SJCRH30 (cell line): Measurements from ENCODE around the gene MOB3B. TPM values are rescaled to one million over a fixed set of nuclear protein-coding genes. Genes with fewer than 3 reads are reported as not detected.

ENCODE experiments used
- DNase-seq, 2 experiments: peaks; one replicate each; pipeline ENCODE4 v3.0.0-alpha.2; 2015 to 2020
- H3K27ac ChIP-seq: fragments of 250-450 bp; sonication (Bioruptor Pico); 2 replicates; pipeline ENCODE4 v1.5.1; 2020; ENCODE audit warnings: mild to moderate bottlenecking, moderate library complexity
- H3K27me3 ChIP-seq: fragments of 250-450 bp; sonication (Bioruptor Pico); 2 replicates; pipeline ENCODE4 v1.5.1; 2020; ENCODE audit warnings: mild to moderate bottlenecking, moderate library complexity
- H3K36me3 ChIP-seq: fragments of 250-450 bp; sonication (Bioruptor Pico); 2 replicates; pipeline ENCODE4 v1.5.1; 2020; ENCODE audit warnings: mild to moderate bottlenecking, moderate library complexity
- H3K4me1 ChIP-seq: fragments of 250-450 bp; sonication (Bioruptor Pico); 2 replicates; pipeline ENCODE4 v1.5.1; 2020; ENCODE audit warnings: mild to moderate bottlenecking, moderate library complexity
- H3K4me3 ChIP-seq: fragments of 250-450 bp; sonication (Bioruptor Pico); 2 replicates; pipeline ENCODE4 v1.5.1; 2020; ENCODE audit warnings: mild to moderate bottlenecking, moderate library complexity
- H3K9me3 ChIP-seq: fragments of 250-450 bp; sonication (Bioruptor Pico); replicated peaks from 2 replicates; pipeline ENCODE4 v1.5.1; 2020; ENCODE audit warnings: mild to moderate bottlenecking, moderate library complexity
- total RNA-seq: library from RNA; depleted of rRNA; stranded (reverse); fragments of >200 nt; shearing (Covaris generic); gene quantifications from 2 replicates; pipeline ENCODE4 v1.2.3, GENCODE V29; 2014

MOB3B gene
- total RNA-seq, 1 experiment from 2014 or later: 0.34 TPM

DNA sequence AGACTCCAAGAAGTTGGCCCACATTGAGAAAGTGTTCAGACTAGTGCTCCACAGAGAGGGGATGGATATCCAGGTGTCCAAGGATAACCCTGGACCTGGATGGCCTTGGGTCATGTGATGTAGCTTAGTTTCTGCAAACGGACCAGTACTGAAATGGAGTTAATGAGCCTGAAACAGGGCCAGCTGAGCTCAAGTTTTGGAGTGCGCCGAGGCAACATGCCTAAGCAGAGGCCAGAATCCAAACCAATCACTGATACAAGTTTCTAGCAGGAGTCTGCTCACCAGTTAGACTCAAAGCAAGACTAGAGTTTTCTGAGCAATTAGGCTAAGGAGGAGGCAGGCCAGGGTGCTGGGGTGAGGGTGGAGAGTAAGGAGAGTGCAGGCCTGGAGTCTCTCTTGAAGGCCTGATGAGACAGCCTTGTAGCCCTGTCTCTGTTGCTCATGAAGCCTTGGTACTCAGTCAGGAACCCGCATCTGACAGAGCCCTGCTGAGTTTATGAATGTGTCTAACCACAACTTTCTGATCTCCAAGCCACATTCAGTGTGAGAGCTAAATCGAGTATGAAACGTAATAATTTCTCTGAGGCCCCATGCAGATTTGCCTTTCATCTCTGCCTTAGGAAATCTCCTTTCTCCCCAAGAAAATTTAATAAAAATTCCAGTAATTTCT is 163.8 kb downstream of the MOB3B start:
- Histone ChIP-seq H3K27me3 (no peaks in the 10 kb centered on the region), H3K9me3 (no peaks in the 10 kb centered on the region), H3K27ac (no peak overlapping the region), H3K4me1 (no peaks in the 10 kb centered on the region), H3K36me3 (no peaks in the 10 kb centered on the region), H3K4me3 (no peak overlapping the region)
- DNase-seq: no peak

DNA sequence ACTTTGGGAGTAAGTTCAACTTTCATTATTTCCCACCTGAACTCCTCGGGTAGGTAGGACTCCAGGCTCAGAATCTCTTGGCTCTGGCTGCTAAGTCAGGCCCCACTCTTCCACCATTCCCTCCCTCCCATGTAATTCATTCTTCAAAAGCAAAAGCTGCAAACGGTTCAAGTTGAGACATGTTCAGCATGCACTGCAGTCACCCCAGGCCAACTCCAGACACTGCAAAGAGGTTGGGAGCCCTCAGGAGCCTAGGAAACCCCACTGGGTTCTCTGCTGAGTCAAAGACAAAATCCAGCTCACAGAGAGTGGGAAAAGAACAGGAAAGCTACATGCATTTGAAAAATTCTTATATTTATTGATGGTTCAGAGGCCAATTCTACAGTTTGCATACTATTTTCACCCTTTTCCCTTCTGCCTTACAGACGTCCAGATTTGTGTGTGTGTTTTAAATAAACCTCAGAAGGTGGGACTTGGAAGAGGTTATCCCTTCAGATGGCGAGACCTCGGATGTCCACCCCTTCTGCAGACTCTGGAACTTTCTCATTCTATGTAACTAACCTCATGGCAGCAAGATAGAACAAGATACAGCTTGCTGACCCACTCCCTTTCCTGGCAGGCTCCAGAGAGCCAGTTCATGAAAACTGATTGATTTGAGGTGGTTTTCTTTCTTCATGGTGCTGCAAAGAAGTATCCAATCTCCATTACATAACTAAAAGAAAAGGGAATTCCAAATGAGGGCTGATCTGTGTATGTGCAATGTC is 167.0 kb downstream of the MOB3B start:
- no peaks in the 10 kb centered on the region for H3K27me3 ChIP-seq
- no peaks in the 10 kb centered on the region for H3K9me3 ChIP-seq
- H3K4me1 ChIP-seq: no peaks in the 10 kb centered on the region
- H3K27ac ChIP-seq: no peak overlapping the region
- no peak for DNase-seq
- no peaks in the 10 kb centered on the region for H3K36me3 ChIP-seq
- H3K4me3 ChIP-seq: no peak overlapping the region

DNA sequence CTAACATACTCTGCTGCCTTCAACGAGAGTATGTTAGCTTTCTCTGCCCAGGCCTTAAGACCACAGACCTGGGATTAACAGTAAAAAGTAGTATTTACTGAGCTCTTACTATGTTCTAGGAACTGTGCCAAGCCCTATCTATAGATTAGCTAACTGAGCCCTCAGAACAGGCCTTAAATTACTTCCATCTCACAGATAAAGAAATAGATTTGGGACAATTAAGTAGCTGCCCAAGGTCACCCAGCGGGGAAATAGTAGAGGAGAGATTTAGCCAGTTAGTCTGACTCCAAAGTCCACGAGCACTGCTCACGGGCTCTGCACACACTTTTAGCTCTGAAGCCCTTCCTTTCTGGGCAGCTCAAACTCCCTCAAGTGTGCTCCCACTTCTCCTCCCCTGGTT is 168.1 kb downstream of the MOB3B start:
- Histone ChIP-seq H3K4me3 (no peak overlapping the region), H3K36me3 (no peaks in the 10 kb centered on the region)
- no peak for DNase-seq

DNA sequence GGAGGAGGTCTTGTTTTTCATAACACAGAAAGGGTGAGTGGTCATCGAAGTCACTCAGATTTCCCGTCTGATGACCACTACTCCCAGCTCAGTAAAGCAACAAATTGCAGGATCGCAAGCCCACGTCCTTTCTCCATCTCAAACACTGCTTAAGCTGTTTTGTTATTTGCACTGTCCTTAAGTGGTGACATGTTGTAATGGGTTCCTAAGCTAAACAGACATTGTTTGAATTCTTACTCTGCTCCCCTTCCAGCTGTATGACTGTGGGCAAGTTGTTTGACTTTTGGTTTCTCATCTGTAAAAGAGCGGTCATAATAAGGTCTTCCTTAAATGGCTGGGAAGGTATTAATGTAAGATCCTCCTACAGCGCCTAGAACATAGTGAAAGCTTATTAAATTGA is 169.9 kb downstream of the MOB3B start:
- DNase-seq: no peak
- no peak overlapping the region for H3K4me3 ChIP-seq
- no peaks in the 10 kb centered on the region for H3K27me3 ChIP-seq

More for the DNA sequence above, 168.1 kb downstream of the MOB3B start:
- Histone ChIP-seq H3K9me3 (no peaks in the 10 kb centered on the region), H3K27me3 (no peaks in the 10 kb centered on the region), H3K27ac (no peak overlapping the region), H3K4me1 (no peaks in the 10 kb centered on the region)

DNA sequence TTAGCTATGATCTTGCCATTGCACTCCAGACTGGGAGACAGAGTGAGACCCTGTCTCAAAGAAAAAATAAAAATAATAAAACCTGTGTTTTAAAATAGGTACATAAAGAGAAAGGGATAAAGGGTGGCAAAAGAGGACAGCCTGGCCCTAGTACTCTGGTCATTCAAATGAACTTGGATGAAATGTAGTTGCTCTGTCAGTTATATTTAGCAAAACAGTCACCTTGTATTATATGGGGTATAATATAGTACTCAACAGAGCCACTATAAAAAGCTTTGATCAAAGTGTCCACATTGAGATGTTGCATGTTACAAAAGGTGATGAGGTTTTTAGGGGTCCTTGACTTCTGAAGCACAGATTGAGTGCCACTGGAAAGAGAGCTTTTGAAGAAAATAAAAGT is 171.6 kb downstream of the MOB3B start:
- Histone ChIP-seq H3K27ac (no peak overlapping the region), H3K27me3 (no peaks in the 10 kb centered on the region), H3K4me3 (no peak overlapping the region), H3K9me3 (no peaks in the 10 kb centered on the region), H3K4me1 (no peaks in the 10 kb centered on the region), H3K36me3 (no peaks in the 10 kb centered on the region)
- DNase-seq: no peak

More for the DNA sequence above, 169.9 kb downstream of the MOB3B start:
- H3K4me1 ChIP-seq: no peaks in the 10 kb centered on the region
- H3K9me3 ChIP-seq: no peaks in the 10 kb centered on the region
- no peak overlapping the region for H3K27ac ChIP-seq
- no peaks in the 10 kb centered on the region for H3K36me3 ChIP-seq

DNA sequence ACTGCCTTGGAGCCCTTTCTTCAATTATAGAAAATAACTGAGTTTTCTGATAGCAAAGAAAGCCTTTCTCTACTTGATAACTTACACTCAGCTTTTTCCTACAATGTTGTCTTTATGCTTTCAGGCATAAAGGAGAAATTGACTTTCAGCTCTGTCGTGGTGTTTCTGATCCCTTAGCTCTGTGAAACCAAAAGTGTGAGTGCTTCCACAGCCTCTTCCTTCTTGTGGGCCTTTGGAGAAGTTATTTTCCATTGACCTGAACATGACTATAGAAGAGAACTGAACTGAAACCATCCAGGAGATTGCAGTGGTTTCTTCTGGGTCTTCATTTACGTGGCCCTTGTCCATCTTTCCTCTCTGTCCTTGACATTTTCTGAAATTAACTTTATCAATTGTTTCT is 173.2 kb downstream of the MOB3B start:
- no peaks in the 10 kb centered on the region for H3K36me3 ChIP-seq
- no peaks in the 10 kb centered on the region for H3K27me3 ChIP-seq
- H3K9me3 ChIP-seq: no peaks in the 10 kb centered on the region
- H3K4me3 ChIP-seq: no peak overlapping the region
- no peak for DNase-seq
- no peaks in the 10 kb centered on the region for H3K4me1 ChIP-seq
- H3K27ac ChIP-seq: no peak overlapping the region

DNA sequence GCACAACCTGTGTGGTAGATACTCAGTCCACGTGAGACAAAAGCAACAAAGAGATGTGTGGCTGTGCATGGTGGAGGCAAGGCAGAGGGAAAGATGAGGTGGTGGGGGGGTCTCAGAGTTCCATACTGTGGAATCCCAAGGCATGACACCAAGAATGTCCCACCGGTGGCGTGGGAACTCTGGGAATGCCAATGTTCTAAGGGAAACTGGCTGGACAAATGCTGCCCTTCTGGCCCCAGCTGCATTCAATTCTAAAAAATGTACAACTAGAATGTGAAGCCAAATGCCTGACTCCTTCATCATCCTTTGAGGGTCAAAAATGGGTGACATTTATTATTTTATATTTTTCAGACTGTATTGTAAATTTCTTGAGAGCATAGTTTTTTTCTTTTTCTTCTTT is 174.4 kb downstream of the MOB3B start:
- Histone ChIP-seq H3K4me3 (no peak overlapping the region), H3K27me3 (no peaks in the 10 kb centered on the region), H3K27ac (no peak overlapping the region), H3K36me3 (no peaks in the 10 kb centered on the region), H3K9me3 (no peaks in the 10 kb centered on the region), H3K4me1 (no peaks in the 10 kb centered on the region)
- DNase-seq: no peak

DNA sequence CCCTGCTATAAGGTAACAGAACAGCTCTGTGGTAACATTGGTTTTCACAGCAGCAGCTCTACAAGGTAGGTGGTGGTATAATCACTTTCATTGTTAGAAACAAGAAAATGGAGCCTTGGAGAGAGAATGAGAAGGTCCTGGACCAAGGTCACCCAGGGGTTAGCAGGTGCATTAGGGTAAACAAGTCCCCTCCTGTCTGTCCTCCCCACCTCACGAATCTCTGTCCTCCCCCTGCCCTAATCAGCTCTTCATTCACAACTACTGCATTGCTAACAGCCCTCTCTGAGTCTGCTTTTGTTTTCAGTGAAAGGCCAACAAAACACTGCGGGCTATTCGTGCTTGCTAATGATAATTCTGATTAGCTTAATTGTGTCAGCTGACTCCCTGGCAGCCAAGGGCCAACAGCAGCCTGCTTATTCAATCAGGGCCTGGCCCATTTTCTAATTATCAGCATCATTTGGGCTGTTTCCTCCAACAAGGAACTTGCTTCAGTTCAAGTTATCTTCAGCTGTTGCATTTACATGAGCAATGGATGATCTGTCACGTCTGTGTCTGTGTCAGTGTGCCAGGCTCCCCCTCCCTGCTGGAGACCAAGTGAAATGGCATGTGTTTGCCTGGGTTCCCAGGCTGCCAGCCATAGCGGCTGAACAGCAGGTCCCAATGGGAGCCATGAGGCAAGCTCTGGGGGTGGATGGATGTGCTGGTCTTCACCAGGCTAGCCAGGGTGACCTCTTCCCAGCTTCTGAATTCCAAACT is 176.0 kb downstream of the MOB3B start:
- no peaks in the 10 kb centered on the region for H3K27me3 ChIP-seq
- H3K36me3 ChIP-seq: no peaks in the 10 kb centered on the region
- H3K4me1 ChIP-seq: no peaks in the 10 kb centered on the region
- H3K9me3 ChIP-seq: no peaks in the 10 kb centered on the region
- DNase-seq: no peak
- no peak overlapping the region for H3K27ac ChIP-seq
- H3K4me3 ChIP-seq: no peak overlapping the region

DNA sequence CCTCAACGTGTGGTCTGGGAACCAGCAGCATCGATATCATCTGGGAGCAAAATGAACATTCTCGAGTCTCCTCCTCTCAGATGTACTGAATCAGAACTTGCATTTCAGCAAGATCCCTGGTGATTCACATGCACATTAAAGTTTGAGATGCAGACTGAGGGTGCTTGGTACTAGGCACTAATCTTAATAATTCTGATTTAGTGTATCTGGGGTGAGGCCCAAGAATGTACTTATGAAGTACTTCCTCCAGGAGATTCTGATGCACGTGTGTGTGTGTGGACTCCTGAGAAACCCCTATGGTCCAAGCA is 176.5 kb downstream of the MOB3B start:
- Histone ChIP-seq H3K27ac (no peak overlapping the region), H3K27me3 (no peaks in the 10 kb centered on the region), H3K4me1 (no peaks in the 10 kb centered on the region), H3K9me3 (no peaks in the 10 kb centered on the region), H3K4me3 (no peak overlapping the region), H3K36me3 (no peaks in the 10 kb centered on the region)
- DNase-seq: no peak

DNA sequence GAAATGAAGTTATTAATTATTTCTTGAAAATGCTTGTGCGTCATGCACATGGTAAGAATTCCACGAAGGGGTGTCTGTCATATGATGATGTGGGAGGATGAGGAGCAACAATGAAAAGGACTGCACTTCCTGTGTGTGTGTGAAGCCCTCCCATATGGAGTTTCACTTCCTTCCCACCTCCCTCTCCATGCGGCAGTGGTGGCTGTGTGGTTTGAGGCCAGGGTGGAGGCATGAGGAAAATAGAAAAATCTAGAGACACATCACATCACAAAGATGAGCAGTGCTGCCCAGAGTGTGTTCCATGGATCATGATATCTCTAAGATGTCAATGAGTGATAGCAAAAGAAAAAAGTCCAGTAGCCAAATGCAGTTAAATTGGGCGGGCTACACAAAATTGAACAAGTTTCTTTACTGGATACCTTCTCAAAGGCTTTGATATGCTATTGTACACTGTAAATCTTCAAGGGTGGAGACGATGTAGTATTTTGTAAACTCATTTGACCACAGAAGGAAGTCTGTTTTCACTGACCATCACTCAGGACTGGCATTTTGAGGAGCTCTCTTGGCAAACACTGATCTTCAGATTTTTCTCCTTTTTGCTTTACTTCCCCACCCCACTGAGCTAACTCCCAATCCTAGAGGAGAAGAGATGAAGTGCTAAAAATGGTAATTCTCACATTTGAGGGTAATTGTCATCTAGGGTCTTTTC is 177.0 kb downstream of the MOB3B start:
- Histone ChIP-seq H3K27me3 (no peaks in the 10 kb centered on the region), H3K9me3 (no peaks in the 10 kb centered on the region), H3K36me3 (no peaks in the 10 kb centered on the region), H3K4me1 (no peaks in the 10 kb centered on the region), H3K4me3 (no peak overlapping the region), H3K27ac (no peak overlapping the region)
- no peak for DNase-seq

DNA sequence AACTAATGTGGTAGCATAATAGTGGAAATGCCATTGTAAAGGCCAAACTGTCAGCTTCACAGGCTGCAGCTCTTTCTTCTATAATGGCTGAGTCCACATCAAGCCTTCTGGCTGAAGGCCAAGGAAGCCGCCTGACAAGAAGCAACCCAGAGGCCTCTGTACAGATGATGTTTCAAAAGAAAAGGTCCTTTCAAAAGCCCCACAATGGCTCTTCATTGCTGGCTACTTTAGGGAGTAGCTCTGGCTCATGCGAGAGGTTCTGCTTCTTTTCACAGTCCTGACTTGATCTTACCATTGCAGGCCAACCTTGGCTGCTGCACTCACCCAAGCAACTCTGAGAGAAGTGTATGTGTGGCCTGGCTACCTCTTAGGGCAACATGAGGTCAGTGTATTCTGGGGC is 178.2 kb downstream of the MOB3B start:
- Histone ChIP-seq H3K27me3 (no peaks in the 10 kb centered on the region), H3K27ac (no peak overlapping the region), H3K4me1 (no peaks in the 10 kb centered on the region), H3K4me3 (no peak overlapping the region), H3K36me3 (no peaks in the 10 kb centered on the region), H3K9me3 (no peaks in the 10 kb centered on the region)
- no peak for DNase-seq

DNA sequence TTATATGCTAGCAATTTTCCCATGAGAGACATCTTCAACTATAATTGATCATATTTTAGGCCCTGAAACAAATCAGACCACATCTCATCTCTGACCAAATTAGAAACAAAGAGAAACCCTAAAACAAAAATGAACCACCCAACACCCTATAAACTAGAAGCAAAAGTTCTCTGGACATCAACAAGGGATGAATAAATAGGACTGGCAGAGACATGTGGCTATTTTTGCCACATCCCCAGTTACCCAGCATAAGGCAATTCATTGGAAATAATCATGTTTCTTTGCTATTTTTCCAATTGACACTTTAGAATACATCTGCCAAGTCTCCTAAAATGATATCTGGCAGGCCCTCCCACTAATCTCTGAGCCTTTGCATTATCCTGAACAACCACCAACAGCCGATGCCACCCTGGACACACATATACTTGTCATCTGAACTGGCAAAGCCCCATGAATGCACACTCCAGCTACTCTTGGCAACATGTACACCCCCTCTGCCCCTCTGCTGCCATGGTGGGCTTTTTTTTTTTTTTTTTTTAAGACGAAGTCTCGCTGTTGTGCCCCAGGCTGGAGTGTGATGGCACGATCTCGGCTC is 179.1 kb downstream of the MOB3B start:
- H3K27ac ChIP-seq: no peak overlapping the region
- no peak for DNase-seq
- H3K4me1 ChIP-seq: no peaks in the 10 kb centered on the region
- H3K9me3 ChIP-seq: no peaks in the 10 kb centered on the region
- H3K4me3 ChIP-seq: no peak overlapping the region
- H3K27me3 ChIP-seq: no peaks in the 10 kb centered on the region
- no peaks in the 10 kb centered on the region for H3K36me3 ChIP-seq

DNA sequence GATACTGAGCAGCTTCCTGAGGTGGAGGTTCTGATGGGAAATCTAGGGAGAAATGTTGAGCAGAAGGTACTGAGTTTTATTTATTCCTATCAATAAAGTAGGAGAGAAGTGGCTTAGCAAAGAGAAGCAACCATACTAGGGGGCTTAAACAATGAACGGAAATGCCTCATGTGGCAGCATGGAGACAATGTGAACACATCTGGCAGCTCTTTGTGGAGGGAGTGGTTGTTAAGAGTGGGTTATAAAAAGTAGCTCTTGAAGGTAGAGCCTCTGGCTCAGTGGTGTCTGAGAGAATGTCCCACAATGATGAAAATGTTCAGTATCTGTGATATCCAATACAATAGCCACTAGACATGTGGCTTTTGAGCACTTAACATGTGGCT is 179.9 kb downstream of the MOB3B start:
- no peaks in the 10 kb centered on the region for H3K36me3 ChIP-seq
- no peak overlapping the region for H3K4me3 ChIP-seq
- no peak overlapping the region for H3K27ac ChIP-seq

DNA sequence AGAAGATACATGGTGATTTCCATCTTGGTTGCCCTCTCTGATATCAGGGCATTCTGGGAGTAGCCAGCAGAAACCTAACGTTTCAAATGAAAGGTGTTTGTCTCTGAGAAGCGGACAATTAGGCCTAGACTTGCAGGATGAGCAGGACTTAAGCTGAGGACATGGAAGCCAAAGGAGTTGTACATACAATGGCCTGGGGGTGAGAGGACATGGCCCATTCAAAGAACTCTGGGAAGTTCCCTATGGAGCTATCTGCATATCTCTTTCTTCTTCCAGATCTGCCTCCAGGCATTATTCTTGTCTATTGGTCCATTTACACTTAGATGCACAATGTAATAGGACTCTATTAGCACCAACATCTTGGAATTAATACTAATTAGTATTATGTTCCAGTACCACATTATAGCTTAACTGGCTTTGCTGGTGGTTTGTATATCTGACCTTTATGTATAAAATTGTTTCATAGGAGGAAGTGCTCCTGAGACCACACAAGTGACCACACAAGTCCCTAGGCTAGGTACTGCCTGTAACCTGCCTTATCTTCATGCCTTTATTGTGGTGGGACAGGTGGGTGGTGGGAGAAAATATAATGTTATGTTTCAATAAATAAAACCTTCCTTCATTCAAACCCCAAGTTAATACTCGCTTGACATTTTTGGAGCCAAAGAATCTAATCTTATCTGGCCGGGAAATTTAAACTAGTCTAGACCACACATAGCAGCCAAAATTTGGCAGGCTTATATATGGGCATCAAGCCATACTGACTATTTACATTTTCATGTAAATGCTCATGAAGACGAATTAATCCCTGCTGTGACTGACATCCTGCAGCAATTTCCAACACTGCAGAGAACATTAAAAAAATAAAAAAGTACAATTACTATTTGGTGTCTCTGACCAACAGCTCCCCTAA is 180.6 kb downstream of the MOB3B start:
- H3K27me3 ChIP-seq: no peaks in the 10 kb centered on the region
- no peak for DNase-seq
- H3K36me3 ChIP-seq: no peaks in the 10 kb centered on the region
- H3K4me3 ChIP-seq: no peak overlapping the region
- H3K27ac ChIP-seq: no peak overlapping the region
- H3K4me1 ChIP-seq: no peaks in the 10 kb centered on the region
- H3K9me3 ChIP-seq: no peaks in the 10 kb centered on the region

More for the DNA sequence above, 179.9 kb downstream of the MOB3B start:
- Histone ChIP-seq H3K4me1 (no peaks in the 10 kb centered on the region), H3K27me3 (no peaks in the 10 kb centered on the region), H3K9me3 (no peaks in the 10 kb centered on the region)
- no peak for DNase-seq
